HG02970 (cell line): ENCODE results near the gene DAAM2.

Experiments
- ATAC-seq: cut with Tn5 transposase; IDR thresholded peaks from one replicate; pipeline ENCODE4 v1.9.1; 2021; ENCODE audit warnings: mild to moderate bottlenecking, moderate library complexity, moderate number of reproducible peaks; ENCODE audit not compliant: unreplicated experiment, low FRiP score

The DAAM2 gene

DNA sequence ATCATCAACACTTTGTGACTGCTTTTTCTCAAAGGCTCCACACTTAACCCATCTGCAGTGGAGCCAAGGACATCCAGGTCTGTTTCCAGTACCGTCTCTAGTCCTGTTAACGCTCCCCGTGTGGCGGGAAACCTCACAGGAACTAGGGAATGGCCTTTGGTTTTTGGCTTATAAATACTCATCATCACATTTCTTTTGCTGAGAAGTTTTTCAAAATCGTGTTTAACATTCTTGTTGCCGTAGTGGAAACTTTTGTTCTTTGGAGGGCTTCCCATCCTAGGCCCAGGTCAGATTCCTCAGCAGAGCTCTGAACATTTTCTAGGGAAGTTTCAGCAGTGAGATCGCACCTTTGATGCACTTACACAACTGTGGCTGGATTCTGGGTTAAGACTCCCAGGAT is 24.6 kb downstream of the DAAM2 start:
- no peak for ATAC-seq

DNA sequence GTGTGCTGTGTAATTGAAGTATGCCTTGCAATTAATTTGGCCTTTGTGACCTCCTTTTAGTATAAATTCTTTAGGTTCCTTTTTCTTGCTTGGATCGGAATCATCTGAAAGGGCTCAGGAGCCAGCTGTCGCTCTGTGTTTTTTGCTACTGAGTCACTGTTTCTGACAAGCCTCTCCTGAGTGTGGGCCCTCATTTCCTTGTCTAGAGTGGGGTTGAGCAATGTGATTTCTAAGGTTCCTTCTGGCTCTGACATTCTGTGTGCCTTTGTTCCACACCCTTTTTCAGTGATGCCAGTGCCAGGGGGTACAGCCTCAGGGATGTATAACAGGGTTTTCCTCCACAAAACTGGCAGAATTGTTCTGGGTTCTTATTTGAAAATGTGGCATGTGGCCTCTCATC is 26.5 kb downstream of the DAAM2 start:
- ATAC-seq: no peak

DNA sequence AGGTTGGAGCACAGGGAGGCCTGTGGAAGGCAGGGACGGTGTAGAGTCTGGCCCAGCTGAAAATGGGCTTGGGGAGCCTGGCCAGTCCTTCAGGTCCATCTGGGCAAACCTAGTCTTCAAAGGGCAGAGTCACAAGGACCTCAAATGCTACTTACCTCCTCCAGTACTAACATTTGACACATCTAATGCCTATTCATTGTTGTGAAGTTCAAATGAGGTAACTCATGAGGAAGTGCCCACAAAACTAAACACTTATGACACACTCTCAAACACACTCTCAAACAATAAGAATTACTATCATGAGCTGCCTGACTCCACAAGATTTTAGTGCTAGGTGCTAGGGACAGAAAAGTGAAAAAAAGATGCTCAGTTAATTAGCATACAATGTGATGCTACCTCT is 27.1 kb downstream of the DAAM2 start:
- ATAC-seq: no peak

DNA sequence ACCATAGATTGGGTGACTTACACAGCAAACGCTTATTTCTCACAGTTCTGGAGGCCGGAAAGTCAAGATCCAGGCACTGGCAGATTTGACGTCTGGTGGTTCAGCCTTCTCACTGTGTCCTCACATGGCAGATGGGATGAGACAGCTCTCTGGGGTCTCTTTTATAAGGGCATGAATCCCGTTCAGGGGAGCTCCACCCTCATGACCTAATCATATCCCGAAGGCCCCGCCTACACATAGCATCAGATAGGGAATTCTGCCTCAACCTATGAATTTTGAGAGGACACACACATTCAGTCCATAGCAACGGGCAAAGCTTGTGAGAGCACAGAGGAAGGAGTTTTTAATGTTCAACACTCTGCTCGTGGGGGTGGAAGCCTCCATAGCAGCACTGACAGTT is 27.5 kb downstream of the DAAM2 start:
- ATAC-seq: no peak

DNA sequence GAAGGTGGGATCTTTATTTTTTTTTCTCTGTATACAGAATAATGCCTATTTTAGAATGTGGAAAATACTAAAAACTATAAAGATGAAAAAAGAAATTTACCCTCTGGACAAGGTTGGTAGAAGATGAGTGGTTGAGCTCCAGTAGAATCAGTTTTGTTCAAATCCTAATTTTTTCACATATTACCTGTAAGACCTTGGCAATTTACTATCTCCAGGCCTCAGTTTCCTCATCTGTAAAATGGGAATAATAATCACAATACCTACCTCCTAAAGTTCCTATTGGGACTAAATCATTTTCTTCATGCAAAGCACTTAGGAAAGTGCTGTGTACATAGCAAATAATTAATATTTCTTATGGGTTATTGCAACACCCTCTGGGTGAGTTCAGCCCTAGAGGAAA is 28.4 kb downstream of the DAAM2 start:
- no peak for ATAC-seq

DNA sequence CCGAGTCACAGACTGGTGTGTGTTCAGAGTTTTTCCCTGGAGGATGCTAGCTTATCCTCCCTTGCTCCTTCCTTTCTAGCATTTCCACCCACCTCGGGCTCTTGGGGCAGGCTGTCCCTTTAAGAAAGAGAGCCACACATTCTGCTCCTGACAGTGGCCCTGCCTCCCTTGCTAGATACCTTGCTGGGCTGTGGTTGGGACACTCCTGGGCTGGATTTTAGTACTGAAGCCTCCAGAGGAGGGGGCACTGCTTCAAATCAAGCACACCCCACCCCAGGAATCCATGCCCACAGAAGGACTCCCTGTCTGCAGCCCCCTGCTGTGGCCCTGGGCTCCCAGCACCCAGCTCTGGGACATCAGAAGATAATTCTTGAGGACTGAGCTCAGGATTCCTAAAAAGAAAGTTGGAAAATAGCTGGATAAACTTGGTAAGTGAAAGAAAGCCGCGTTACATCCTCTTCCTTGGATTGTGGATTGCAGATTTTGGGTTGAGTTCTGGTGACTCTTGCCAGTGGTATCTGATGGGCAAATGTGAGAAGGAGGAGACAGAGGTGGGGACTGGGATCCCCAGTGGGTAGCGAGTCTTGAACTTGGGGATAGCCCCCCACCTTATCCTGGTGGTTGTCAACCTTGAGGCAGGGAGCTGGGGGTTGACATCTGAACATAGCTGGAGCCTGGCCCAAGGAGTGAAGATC is 29.0 kb downstream of the DAAM2 start:
- ATAC-seq: no peak

DNA sequence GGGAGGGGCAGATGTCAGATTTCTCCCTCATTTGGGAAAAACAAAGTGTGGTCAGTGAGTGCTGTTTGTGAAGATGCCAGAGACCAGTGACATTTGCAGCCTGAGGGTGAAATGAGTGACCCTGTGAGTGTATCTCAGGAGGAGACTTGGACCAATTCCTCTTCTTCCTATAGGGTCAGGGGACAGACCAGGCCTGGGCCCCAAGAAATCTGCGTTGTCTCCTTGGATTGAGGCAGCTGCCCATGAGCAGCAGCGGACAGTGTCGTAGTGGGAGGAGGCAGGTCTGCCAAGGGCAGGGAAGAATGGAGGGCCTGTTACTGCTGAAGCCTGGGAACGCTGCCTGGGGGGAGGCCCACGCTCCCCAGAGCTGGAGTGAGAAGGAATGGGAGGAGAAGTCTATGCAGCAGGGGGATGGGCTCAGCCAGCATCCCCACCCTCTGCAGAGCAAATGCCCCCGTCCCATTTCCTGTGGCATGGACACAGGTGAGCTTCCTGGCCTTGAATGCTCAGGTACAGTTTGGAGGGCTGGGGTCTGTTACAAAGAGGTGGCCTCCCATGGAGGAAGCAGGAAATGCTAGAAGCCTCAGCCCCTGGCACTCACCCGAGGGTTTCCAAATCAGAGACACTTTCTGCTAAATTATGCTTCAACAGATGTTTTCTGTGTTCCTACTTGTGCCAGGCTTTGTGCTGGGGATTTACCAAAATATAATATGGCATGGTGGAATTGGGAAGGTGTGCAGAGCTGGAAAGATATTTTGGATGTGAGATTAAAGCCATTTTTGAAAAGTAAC is 29.8 kb downstream of the DAAM2 start:
- ATAC-seq: no peak

DNA sequence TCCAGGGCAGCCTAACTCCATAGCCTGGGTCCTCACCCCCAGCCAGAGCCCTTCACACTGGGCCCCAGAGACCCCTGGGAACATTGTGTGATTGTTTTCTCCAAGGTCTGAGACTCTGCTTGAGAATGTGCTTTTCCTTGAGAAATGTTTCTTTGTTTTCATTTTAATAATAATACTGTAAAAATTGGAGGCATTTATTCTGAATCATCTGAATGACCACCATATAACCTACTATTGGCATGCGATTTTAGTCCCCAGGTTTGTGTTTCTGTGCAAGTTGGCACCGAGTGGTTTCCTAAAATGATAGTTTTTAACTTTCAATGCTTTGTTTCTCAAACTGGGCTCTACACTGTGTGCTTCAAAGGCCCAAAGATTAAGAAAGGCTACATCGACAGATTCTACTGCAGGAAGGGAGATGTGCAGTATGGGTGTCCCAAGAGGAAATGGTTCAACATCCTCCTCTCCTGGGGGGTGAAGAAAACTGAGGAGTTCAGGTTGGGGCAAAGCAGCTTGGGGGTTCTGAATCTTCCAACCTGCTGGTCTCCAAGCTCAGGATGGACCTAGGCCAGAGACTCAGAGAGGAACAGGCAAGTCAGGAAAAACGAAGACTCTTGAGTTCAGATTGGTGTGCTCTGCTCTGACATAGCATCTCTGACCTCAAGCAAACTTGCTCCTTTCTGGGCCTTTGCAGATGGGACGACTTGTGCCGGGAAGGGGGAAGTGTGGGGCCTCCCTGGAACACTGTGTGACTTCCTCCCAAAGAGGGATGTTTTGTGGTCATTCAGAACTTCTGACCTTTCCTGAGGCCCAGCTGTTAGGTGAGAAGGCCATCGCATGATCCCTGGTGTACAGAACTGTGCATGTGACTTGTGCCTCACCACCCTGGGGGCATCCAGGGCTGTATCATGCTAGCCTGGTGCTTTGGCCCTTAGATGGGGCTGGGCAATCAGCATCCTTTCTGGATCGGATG is 31.0 kb downstream of the DAAM2 start:
- ATAC-seq: no peak

DNA sequence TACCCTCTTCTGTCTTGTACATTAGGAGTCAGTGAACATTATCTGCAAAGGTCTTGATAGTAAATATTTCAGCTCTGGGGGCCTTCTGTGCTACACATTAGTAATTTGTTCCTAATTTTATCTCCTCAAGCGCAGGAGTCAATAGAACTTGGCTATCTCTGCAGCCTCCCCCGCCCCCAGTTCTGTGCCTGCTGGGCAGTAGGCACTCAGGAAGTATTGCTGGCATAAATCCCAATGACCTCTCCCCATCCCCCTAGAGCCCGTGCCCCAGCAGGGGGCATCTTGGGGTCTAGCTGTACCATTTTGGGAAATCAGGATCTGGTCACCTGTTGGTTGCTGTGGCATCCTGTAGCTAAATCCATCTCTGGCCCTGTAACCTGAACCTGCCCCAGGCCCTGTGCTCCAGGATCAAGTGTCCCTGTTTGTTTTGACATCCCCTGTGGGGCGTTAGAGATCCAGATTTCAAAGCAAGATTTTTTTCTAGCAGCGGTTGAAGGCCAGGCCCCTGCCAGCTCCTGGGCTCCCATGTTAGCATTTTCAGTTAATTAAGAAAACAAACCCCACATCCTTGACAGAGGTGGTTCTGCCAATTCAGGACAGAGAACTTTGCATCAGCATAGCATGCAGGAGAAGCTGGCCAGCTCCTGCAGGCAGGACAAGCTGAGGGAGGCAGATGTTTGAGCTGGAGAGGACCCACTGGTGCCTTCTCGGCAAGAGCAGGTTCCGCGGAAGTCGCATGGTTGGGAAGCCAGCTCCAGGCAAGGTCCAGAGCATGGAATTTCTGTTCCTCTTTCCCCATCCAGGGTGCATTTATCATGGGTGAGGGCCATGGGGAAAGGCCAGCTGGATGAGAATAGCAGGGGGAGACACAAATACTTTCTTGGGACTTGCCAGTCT is 32.1 kb downstream of the DAAM2 start:
- no peak for ATAC-seq

DNA sequence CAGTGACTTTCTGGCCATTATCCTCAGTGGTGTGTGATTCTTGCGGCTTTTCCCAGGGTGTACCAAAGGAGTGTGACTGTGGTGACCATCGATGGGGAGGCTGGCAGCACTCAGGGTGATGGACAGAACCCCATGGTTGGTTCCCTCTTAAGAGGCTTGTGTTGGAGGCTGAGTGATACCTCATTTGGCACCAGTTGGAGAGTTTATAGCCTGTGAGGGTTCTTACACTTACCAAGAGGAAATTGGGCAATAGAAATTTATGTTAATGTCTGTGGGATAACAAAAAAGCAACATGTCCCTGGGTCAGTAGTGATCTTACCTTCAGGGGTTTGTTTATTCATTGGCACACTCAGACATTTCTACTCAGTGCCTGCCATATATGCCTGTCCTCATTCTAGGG is 37.2 kb downstream of the DAAM2 start:
- no peak for ATAC-seq

DNA sequence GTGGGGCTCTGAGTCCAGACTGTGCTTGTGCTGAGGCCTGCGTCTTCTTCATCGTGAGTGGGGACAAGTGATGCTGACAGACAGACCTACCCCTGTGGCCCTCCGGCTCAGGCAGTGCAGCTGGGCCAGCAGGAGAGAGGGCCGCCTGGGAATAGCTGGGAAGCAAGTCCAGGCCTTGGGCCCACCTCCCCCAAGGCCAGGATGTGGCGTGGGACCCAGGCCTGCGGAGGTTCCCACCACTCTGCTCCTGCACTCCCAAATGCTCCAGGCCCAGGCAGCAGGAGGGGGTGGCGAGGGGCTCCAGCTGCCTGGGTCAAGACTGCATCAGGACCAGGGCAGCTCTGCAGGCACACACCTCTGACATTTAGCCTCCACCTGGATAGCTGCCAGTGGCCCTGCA is 38.3 kb downstream of the DAAM2 start:
- no peak for ATAC-seq

DNA sequence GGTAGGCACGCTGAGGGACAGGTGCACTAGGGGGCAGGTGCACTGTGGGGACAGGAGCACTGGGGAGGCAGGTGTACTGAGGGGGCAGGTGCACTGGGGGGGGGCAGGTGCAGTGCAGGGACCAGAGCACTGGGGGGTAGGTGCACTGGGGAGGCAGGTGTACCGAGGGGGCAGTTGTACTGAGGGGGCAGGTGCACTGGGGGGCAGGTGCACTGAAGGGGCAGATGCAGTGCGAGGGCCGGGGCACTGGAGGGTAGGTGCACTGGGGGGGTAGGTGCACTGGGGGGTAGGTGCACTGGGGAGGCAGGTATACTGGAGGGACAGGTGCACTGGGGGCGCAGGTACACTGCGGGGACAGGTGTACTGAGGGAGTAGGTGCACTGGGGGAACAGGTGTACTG is 39.5 kb downstream of the DAAM2 start:
- ATAC-seq: no peak

DNA sequence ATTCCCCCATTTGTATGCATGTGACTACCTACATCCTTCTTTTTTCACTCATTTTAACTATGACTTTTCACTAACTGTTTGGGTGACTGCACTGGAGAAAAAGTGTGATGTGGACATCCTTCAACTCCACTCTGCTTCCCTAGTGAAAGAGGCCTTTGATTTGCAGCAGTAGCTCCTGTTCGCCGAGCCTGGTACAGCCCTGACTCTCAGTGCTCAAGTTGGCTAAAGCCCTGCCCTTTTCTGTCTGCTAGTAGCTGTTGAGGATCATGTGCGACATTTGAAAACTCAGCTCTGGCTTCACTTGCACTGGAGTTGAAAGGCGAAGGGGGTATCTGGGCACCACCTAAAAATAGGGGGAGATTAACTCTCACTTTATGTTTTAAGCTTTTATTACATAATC is 42.1 kb downstream of the DAAM2 start:
- ATAC-seq: no peak

DNA sequence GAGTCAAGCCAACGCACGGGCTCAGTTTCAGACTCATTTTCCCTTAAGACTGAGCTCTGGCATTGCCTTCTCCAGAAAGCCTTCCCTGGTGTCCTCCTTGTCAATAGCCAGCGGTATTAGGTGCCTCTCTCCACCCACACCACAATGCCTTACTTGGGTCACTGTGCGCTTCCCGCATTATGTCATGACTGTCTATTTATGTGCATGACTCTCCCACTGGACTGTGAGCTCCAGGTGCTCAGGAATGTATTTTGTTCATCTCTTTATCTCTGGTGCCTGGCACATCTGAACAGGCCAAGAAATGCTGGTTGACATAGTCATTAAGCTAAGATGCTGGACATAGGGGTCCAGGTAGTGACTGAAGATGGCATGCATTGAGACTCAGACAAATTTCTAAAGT is 42.7 kb downstream of the DAAM2 start:
- no peak for ATAC-seq

DNA sequence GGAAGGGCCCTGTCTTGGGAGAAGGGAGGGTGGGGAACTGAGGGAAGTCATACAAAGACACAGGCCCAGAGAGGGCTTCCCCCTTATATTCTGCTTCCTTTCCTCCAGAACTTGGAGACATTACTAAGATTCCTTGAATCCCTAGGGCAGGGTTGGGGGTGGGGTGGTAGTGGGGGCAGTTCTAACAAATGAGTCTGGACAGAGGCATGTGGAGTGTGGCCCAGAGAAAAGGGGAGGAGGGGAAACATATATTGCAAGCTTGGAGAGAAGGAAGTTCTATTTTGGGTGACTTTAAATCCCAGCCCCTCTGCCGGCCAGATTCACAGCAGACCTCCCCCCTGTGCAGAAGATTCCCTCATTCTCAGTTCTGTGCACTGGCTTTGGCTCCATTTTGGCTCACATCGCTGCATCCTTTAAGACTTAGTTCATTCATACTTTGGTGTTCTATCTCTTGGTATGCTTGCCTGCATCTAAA is 43.7 kb downstream of the DAAM2 start:
- no peak for ATAC-seq

DNA sequence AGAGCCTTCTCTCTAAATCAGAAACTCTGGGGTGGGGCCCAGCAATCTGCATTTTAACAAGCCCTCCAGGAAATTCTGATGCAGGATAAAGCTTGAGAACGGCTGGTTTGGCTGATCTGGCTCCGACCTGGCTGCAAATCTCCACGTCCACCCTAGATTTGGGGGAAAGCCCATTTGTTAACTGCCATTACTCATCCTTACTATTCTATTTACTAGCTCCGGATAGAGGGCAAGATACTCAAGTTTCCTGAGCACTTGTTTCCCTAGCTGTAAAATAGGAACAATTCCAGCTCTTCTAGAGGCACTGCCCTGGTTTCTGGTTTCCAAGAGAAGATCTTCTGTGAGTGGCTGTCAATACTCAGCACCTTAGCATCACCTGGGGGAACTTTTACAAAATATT is 44.4 kb downstream of the DAAM2 start:
- ATAC-seq: no peak

DNA sequence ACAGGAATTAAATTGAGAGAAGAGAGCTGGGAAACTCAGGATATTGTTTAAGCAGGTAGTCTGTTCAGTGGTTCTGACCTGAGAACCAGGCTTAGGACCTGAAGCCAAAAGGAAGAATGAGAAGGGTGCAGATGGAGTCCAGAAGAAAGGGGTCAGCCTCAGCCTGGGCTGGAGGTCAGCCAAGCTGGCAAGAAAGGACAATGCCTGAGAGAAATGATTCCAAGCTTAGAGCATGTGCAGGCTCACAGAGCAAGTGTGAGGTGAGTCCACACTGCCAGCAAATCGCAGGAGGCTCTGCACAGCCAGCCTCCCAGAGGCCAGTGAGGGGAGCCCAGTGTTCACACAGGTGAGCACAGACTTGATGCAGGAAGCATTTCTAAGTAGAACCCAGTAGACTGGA is 47.3 kb downstream of the DAAM2 start:
- no peak for ATAC-seq

DNA sequence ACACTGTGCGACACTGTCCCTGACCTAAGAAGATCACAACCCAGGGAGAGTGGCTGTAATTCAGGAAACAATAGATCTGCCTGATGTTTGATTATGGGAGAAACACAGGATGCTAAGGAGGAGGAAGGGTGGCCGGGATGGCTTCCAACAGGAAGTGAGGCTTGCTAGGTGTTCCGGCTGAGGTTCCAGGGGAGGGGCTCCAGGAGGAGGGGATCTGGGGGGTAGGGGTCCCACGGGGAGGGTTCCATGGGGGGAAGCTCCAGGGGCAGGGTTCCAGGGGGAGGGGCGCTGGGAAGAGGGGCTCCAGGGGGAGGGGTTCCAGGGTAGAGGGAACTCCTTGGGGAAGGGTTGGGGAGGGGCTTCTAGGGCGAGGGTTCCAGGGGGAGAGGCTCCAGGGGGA is 48.6 kb downstream of the DAAM2 start:
- no peak for ATAC-seq

DNA sequence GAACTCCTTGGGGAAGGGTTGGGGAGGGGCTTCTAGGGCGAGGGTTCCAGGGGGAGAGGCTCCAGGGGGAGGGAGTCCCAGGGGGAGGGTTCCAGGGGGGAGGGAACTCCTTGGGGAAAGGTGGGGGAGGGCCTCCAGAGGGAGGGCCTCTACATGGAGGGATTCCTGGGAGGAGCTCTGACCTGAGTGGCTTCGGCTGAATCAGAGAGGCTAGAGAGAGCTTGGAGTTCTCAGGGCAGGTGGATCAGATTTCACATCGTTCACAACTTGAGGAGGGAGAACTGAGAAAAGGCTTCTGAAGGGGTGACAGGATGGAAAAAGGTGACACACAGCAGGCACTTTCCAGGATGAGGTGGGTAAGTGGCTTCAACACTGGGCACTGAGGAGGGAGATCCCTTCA is 49.1 kb downstream of the DAAM2 start:
- ATAC-seq: no peak

DNA sequence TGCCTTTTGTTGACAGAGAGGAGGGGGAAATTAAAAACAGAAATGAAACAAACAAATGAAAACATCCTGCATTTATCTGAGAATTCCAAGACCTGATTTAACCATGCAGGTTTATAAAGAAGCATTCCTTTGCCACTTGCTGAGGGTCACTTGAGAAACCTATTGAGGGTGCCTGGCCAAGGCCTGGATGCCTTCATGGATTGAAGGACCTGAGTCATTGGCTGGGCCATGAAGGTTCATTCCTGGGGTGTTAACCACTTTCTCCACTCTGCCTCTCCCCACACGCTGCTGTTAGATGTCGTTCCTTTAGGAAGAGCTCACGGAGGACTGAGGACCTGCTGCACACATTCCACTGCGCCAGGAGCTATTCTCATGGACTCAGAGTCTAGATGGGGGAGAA is 49.7 kb downstream of the DAAM2 start:
- no peak for ATAC-seq
